T-helper 9 cell (primary cell): Measurements from ENCODE around the gene HSPG2.
"Not testable (repeated sequence)": the region's sequence is repeated elsewhere in the genome, so short reads cannot be mapped to it uniquely, and the experiment has no call there.

Experiments used
- DNase-seq: peaks from one replicate; pipeline ENCODE4 v3.0.0-alpha.2; 2020

The HSPG2 gene

DNA sequence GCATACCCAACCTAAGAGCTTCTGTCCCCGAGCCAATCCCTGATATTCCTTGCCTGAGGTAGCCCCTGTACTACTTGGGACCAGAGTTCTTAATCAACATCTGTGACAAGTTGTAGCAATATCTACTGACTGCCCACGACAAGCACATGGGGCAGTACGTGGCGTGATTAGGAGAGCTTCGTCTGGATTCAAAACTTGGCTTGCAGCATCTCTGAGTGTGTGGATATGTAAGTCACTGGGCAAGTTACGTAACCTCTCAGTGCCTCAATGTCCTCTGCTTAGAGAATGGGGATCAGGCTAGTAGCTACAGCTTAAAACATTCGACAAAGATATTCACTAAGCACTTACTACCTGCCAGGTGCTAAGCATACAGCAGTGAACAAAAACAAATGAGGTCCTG lies 5.0 kb downstream of the HSPG2 start:
- no peak for DNase-seq

DNA sequence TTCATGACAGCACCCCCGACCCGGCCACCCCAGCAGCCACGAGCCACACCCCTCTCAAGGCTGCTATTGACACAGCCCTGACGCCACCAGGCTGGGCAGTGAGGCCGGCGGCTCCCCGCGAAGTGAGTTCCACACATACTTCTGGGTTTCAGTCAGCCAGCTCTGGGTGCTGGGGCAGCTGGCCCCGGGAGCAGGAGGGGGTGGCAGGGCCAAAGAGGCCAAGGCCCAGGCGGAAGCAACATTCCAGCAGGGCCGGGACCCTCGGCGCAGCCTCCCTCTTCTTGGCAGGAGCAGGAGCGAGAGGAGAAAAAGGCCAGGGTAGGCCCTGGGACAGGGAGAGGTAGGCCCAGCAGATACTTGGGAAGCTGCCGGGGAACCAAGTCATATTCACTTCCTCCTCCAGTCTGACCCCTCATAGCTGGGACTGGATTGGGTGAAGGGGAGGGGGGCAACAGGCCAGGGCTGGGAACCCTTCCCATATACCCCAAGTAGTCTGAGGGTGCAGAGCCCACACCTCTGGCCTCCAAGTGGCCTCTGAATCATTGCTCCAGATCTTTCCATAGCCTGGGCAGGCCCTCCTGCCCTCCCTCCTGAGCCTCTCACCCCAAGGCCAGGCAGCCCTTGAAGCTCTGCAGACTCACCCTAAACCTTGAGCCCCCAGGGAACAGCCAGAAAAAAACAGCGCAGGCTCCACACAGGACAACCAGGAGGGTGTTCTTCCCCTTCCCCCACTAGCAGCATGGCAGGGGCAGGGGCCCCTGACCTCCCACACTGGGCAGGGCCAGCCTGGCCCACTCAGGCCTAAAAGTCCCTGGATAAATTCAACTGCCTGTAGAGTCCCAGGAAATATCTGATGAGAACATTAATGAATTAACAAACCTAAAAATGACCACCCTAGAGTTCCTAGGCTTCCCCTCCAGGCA lies 5.7 kb downstream of the HSPG2 start:
- DNase-seq, result no peak

DNA sequence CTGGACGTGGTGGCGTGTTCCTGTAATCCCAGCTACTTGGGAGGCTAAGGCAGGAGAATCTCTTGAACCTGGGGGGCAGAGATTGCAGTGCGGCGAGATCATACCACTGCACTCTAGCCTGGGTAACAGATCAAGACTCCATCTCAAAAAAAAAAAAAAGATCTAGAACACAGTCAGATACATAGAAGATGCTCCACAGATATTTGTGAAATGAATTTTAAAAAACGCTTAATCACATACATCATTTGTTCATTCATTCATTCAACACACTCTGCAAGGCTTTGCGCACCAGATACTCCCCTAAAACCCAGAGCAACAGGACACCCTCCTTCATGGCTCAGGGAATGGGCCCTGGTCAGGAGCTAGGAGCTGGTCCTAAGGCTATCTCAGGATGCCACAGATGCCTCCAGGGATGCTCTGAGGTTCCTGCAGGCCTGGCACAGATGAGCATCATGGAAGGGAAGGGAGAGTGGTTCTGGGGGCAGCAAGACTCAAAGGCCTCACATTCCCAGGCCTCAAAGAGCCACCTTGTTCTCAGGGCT lies 6.4 kb downstream of the HSPG2 start:
- DNase-seq, result no peak

DNA sequence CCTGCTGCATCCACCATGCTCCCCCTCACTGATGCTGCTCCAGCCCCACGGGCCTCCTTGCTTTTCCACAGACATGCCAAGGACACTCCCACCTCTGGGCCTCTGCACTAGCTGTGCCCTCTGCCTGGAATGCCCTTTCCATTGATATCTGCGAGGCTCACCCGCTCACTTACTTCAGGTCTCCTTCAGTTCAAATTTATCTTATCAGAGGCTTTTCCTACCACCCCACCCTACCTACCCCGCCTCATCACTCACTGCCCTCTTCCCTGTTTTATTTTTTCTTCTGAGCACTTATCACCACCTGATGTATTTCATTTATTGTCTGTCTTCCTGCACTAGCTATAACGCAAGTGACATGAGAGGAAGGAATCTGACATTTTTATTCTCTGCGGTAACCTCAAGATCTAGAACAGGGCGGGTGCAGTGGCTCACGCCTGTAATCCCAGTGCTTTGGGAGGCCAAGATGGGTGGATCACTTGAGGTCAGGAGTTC lies 7.0 kb downstream of the HSPG2 start:
- DNase-seq, result no peak

DNA sequence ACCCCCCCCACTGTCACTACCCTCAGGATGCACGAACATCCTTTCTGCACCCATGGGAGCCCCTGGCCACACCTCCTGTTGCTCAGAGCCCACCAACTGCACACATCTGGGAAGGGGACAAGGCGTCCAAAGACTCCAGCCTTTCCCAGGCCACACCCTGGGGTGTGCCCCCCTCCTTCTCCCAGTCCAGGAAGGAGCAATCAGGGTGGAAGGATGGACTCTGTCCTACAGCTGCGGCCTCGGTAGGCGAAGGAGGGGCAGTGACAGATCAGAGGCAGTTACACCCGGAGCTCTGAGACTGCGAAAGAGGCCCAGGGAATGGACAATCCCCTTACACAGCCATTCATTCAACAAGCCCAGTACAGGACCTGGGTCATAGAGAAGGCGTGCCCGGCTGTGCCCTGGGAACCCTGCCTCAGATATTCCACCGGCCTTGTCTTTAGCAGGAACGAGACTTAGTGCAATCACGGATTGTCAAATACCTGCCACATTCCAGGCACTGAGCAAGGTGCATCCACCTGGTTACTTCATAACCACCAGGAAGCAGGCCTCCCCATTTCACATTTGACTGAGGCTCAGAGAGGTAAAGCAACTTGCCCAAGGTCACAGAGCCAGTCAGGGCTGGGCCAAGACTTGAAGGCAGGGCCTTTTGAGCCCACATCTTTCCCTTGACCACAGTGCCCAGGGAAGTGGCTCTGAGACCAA lies 9.4 kb downstream of the HSPG2 start:
- DNase-seq, result no peak

DNA sequence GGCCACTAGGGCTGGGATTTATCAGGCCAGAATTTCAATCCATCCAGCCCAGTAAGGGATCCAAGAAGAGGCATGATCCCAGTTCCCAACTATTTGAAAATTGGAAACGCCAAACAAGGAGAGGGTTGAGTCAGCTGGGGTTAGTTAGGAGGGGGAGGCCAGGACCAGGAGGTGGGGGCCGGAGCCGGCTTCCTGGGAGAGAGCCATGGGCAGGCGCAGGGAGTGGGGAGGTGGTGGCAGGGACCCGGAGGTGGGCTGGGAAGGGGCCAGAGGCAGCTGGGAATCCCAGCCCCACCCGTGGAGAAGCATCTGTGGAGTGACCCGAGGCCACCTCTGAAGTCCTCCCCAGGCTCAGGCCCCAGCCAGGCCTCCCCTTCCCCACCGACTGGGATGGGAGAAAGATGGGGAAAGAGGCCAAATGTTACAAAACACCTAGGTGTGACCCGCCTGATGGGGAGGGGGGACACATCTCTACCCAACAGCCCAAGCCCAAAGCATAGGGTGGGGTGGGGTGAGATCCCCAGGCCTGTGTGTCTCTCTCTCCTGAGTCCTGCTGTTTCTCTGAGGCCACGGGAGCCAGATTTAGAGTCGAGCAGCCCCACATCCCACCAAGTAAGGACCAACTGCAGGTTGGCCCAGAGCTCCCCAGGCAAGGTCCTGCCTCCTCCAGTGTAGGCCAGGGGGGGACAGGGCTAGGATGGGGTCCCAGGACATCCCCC lies 10.1 kb downstream of the HSPG2 start:
- DNase-seq, result no peak

DNA sequence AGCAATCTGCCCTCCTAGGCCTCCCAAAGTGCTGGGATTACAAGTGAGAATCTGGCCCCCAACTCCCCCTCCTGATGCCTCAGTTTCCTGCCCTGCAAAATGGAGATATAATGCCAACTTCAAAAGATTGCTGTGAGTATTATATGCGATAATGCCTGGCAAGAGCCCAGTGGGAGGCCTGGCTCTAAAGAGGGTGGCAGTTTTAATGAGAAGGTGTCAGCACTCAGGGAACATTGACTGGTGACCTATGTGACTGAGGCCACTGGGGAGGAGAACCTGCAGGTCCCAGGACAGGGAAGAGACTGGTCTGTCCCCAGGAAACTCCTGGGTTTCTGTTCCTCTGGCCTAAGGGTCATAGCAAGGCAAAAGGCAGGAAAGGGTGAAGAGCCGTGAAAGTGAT lies 11.0 kb downstream of the HSPG2 start:
- no peak for DNase-seq

DNA sequence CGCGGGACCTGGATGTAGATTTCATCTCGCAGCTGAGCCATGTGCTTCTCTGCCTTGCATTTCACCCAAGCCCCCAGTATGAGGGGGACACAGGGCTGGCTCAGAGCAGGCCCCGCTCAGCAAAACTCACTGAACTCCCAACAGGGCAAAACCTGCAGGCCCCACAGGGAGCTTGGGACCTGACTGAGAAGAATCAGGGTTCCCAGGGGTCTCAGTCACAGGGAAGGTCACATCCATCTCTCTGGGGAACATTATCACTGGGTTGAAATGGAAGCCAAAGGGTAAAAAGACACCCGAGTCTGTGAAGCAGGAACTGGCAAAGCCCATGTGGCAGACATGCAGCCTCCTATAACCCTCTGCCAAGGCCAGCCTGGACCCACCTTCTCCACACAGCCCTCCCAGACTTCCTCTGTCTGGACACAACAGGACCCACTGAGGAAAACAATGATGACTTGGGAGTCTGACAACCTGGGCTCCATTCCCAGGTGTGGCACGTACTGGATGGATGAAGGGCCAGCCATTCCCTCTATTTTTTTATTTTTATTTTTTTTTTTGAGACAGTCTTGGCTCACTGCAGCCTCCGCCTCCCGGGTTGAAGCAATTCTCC lies 11.7 kb downstream of the HSPG2 start:
- DNase-seq, result no peak

DNA sequence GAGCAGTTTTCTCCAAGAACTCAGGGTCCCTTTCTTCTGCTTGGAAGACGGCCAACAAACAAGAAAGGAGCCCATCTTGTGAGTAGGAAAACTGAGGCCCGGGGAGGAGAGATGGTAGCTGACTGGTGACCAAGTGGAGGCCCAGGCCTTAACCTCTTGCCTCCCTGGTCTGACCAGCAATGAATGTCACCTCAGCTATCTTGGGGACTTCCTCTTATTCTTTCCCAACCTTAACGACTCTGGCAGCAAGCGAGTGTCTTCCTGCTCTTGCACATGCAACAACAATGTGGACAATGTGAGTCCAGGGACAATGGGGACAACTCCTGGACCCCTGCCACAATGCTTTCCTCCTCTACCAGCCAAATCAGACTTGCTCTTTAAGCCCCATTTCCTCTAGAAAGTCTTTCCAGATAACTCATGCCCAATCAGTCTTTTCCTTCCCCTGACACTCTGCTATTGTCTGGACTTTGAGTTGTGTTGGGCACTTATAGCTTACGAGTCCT lies 12.6 kb downstream of the HSPG2 start:
- DNase-seq, result no peak

DNA sequence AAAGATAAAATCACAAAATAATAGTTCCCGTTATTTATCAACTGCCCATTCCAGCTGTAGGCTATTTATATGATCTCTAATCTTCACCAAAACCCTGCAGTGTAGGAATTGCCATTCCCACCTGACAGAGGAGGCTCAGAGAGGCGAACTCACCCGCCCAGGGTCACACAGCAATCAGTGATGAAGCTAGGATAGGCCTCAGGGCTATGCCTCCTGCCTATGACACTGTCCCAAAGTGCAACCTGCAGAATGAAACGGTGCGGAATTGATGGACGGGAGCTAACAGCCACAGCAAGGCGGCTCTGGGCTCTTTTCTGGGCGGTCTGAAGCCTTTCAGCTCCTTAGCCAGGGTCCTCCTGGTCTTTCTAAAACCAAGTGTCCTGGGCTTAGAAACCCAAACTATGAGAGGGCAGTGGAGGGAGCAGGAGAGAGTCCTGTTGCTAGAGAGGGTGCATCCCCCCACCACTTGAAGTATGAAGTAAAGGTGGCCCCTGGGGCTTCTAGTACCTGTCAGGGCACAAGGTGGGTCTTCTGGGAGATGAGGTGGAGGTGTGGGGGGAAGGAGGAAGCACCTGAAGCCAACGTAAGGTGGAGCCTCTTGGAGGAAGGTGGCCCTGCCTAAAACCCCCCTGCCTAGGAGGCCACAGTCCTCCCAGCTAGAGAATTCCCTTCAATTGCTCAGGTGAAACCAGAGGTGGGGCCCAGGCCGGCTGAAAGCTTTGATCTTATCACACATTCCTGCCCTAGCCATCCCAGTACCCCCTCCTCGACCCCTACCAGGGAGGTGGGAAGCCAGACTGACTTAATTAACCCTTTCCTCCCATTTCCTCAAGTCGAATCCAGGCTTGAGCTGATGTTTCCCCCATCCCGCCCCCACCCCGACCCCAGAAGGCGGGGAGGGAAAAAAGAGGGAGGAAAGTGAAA lies 14.8 kb downstream of the HSPG2 start:
- DNase-seq, result no peak

DNA sequence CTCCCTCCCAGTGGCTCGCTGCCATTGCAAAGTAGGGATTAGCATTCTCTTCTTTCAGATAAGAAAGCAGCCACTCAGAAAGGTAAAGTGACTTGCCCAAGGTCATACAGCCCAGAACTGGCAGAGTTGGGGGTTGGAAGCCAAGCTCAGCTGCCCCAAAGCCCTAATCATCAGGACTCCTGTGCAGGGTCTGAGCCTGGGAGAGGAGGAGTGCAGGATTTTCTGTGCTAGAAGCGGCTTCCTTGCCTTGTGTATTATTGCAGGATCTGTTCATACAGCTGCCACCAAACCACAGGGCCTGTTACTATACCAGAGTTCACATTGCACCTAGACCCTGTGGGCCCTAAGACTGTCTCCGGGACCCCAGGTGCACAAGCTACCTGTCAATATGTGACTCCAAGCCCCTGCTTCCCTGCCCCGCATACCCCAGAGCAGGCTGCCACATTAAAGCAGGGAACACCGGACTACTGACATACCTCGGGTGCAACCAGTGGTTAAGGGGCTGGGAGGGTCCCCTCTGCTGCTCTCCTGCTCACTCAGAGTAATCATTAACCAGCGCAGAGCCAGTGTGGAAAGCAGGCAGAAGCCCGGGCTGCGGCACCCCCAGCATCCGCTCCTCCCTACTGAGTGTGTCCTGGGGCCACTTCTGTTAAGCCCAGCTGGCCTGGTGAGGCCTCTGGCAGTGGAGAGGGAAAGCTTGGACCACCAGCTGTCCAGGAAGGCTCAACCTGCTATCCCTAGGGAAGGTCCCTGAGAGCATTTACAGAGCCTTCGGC lies 15.8 kb downstream of the HSPG2 start:
- no peak for DNase-seq

DNA sequence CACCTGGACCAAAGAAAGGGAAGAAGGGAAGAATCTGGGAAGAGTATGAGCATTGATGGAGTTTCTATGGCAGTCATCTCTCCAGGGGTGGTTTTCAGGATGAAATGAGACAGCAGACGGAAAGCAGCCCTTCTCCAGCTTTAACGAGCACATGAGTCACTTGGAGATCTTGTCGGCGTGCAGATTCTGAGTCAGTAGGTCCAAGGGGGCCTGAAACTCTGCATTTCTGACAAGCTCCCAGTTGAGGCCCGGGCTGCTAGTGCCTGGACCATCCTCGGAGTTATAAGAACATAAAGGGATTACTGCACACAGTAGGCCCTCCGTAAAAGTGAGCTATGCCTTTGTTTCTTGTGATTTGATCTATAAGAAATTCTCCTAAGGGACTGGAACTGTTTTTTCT lies 17.6 kb downstream of the HSPG2 start:
- no peak for DNase-seq

DNA sequence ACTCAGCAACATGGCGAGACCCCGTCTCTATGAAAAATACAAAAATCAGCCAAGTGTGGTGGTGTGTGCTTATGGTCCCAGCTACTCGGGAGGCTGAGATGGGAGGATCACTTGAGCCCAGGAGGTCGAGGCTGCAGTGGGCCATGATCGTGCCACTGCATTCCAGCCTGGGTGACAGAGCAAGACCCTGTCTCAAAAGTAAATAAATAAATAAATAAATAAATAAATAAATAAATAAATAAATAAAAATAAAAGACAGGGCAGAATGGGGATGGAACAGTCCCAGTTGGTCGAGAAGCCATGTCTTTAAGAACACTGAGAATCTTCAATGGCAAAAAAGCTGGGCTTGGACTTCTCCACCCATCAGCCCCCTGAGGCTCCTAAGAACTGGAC lies 19.9 kb downstream of the HSPG2 start:
- DNase-seq, result not testable (repeated sequence)

DNA sequence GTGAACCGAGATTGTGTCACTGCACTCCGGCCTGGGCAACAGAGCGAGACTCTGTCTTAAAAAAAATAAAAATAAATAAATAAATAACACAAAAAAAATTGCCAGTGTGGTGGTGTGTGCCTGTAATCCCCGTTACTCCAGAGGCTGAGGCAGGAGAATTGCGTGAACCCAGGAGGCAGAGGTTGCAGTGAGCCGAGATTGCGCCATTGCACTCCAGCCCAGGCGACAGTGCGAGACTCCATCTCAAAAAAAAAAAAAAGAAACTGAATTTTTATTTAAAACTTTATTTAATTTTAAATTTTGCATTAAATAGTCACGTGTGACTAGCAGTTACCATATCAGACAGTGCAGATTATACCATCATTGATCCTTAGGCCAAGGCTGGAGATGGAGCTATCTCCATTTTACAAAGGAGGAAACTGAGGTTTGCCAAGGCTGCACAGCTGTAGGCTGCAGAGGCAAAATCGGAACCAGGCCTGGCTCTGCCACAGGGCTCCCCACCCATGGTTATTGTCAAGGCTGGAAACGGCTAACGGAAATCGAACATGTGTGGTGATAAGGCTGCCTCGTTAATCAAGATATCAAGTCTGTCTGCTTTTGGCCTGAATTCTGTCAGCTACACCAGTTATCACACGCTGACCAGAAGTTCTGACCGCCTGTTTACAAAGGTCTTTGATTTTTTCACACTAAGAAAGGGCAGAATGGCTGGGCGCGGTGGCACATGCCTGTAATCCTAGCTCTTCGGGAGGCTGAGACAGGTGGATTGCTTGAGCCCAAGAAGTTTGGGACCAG lies 20.5 kb downstream of the HSPG2 start:
- no peak for DNase-seq

DNA sequence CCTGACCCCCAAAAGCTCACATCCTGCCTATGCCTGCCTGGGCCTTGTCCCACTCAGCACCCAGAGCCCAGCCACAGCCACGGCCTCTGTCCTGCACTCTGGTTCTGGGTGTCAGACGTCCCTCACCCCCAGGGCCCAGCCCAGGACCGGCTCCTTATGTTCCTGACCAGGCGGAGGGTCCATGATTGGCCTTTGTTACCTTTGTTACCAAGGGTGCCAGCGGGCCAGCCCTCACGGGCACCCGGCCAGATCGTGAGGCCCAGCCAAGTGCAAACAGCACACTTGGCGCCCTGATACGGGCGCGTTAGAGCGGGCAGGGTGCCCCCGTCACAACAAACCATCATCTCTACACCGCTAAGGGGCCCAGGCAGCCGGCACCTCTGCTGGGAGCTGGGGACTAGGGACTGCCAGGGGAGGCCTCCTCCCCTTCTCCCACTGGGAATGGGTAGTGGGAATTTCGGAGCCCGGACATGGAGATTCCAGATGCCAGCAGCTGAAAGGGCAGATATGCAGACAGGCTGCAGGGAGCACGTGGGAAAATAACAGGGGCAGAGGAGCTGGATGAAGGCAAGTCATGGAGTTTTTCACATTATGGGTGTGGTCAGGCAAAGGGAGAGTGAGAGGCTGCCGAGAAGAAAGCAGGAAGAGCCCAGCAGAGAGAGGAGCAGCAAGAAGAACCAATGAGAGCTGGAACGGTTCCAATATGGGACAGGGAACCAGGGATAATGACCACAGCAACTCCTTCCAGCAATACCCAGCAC lies 22.1 kb downstream of the HSPG2 start:
- no peak for DNase-seq

DNA sequence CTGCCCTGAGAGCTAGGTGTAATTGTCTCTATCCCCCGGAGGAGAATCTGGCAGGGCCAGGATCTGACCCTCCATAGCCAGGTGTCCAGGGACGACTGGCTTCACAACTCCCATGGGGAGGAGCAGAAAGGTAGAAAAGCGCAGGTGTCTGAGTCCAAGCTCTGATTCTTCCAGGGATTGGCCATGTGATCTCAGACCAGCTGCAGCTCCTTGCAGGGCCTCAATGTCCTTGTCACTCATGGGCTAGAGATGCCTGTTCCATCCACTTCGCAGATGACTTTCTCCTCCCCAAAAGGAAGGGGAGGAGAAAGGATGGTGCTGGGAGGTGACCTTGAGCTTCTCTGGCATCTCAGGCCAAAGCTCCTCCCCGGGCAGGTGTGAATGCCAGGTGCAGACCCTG lies 22.7 kb downstream of the HSPG2 start:
- DNase-seq, result no peak

DNA sequence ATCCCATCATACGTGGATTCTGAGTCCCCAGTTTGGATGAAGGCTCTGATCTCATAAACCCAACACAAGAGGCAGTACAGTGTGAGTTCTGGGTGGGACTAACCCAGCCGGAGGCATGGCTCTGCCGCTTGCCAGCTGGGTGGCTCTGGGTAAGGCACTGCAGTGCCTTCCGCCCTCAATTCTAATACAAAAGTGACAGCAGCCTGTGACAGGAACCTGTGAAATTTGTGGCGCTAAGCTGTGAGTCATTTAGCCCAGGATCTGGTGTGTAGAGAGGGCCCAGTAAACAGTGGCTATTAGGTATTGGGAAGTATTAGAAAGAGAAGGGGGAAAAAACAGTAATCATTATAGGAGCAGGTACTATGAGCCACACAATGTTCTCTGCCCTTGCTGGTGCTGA lies 23.3 kb downstream of the HSPG2 start:
- DNase-seq, result no peak

DNA sequence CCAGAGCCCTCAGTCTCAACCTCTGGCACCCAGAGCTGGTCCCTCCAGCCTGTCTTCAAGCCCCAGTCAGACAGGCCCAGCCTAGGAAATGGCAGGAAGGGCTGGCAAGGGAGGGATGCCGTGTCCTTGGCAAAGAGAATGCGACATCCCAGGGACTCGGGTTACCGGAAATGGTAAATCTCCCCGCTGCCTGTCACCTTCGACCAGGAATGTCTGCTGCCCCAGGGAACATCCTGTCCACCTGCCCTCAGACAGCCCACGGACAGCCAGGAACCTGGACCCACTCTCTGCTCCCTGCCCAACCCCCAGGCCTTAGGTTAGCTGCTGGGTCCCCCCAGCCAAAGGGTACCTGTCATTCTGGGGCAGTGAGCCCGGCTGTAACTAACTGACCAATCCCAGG lies 23.9 kb downstream of the HSPG2 start:
- DNase-seq, result no peak
